NB4 (cell line): ENCODE measurements around the gene CLIP4.

Source experiments
- POLR2A ChIP-seq: IDR thresholded peaks from 2 replicates; pipeline ENCODE4 v1.6.1; 2011; ENCODE audit warnings: mild to moderate bottlenecking; ENCODE audit not compliant: insufficient read length; ENCODE audit errors: extremely low read depth
- TF ChIP-seq, protein P1 (sequence below): IDR thresholded peaks from one replicate; pipeline ENCODE4 v1.5.1; 2012; ENCODE audit warnings: low read depth, low read length

DNA sequence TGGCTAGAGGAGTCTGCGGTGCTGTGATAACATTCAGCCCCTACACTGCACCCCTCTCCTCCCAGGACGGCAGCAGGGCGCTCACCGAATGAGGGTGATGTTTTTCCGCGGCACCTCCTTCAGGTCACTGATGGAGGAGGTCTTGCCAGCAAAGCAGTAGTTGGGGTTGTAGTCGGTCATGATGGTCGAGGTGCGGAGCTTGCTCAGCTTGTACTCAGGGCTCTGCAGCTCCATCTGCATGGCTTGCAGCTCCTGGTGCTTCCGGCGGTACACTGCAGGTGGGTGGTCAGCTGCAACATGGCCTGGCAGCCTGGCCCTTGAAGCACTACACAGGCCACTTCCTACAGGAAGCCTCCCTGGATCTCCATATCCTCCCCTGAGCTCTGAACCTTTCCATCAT lies 108.0 kb downstream of the CLIP4 start:
- TF ChIP-seq, protein P1, sequence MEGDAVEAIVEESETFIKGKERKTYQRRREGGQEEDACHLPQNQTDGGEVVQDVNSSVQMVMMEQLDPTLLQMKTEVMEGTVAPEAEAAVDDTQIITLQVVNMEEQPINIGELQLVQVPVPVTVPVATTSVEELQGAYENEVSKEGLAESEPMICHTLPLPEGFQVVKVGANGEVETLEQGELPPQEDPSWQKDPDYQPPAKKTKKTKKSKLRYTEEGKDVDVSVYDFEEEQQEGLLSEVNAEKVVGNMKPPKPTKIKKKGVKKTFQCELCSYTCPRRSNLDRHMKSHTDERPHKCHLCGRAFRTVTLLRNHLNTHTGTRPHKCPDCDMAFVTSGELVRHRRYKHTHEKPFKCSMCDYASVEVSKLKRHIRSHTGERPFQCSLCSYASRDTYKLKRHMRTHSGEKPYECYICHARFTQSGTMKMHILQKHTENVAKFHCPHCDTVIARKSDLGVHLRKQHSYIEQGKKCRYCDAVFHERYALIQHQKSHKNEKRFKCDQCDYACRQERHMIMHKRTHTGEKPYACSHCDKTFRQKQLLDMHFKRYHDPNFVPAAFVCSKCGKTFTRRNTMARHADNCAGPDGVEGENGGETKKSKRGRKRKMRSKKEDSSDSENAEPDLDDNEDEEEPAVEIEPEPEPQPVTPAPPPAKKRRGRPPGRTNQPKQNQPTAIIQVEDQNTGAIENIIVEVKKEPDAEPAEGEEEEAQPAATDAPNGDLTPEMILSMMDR = no peak
- TF ChIP-seq POLR2A = no peak
